ENCODE results near the gene BEND3. TPM values are rescaled to one million over a fixed set of nuclear protein-coding genes. Genes with fewer than 3 reads are reported as not detected.

Gene BEND3
- total RNA-seq, 1 donor from 2014 or later, result 23.6 TPM

DNA sequence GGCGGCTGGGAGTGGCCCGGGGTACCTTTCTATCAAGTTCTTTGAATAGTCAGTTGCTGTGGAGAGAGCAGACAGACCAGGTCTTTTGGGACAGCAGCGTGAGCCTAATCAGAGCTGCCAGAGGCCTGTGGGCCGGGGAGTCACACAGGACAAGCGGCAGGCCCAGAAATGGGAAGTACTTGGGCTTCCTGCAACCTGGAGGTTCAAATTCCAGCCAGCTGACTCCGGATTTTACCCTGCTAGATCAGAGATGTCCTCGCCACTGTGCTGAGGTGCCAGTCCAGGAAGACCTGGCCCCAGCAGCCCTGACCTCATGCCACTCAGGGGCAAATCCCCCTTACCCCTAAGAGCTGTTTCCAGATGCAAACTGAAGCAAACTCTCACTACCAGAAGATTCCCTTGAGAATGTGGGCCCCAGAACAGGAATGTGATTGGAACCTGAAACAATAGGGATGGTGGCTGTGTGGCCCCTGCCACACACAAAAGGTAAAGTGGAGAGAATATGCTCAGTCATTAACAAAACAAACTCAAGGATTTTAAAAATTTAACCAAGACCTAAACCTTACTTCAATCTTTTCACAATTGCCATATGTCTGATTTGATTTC is 9.7 kb downstream of the BEND3 start:
- no peak for DNase-seq (ENCODE audit: low spot score, unreplicated experiment)
- TF ChIP-seq, protein P1, sequence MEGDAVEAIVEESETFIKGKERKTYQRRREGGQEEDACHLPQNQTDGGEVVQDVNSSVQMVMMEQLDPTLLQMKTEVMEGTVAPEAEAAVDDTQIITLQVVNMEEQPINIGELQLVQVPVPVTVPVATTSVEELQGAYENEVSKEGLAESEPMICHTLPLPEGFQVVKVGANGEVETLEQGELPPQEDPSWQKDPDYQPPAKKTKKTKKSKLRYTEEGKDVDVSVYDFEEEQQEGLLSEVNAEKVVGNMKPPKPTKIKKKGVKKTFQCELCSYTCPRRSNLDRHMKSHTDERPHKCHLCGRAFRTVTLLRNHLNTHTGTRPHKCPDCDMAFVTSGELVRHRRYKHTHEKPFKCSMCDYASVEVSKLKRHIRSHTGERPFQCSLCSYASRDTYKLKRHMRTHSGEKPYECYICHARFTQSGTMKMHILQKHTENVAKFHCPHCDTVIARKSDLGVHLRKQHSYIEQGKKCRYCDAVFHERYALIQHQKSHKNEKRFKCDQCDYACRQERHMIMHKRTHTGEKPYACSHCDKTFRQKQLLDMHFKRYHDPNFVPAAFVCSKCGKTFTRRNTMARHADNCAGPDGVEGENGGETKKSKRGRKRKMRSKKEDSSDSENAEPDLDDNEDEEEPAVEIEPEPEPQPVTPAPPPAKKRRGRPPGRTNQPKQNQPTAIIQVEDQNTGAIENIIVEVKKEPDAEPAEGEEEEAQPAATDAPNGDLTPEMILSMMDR (IDR thresholded peaks at IDR 0.05; ENCODE audit: unreplicated experiment), result no peak
- H3K27me3 Mint-ChIP-seq, result no peaks in the 10 kb centered on the region
- peak overlapping the region; percentile 41 for H3K27ac Mint-ChIP-seq
- H3K9me3 Mint-ChIP-seq (ENCODE audit: low read depth), result no peaks in the 10 kb centered on the region
- no peak overlapping the region for H3K4me3 Mint-ChIP-seq (ENCODE audit: low read depth)
- peaks cover 4% of the 10 kb centered on the region for H3K36me3 Mint-ChIP-seq (ENCODE audit: insufficient read depth)
- H3K4me1 Mint-ChIP-seq (ENCODE audit: low read depth), result peaks cover 23% of the 10 kb centered on the region

DNA sequence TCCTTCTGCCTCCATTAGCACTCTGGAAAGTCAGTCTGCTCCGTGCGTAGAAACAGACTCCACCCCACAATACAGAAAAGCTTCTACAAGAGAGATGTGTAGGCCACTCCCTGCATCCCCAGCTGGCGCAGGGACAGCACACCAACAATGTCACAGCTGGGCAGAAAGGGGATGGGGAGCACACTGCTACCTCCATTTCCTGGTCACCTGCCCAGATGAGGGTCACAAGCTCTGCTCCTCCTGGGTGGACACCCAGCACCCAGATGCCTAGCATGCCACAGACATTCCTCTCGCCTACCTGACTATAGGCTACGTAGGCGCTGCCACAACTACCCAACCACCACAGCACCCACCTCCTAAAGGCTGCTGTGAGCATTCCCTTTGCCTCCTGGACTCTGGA is 12.2 kb downstream of the BEND3 start:
- Mint-ChIP-seq H3K4me3 (ENCODE audit: low read depth) (no peak overlapping the region), H3K36me3 (ENCODE audit: insufficient read depth) (peaks cover 3% of the 10 kb centered on the region), H3K27me3 (no peaks in the 10 kb centered on the region), H3K27ac (no peak overlapping the region), H3K9me3 (ENCODE audit: low read depth) (no peaks in the 10 kb centered on the region), H3K4me1 (ENCODE audit: low read depth) (peaks cover 21% of the 10 kb centered on the region)
- TF ChIP-seq, protein P1 (IDR thresholded peaks at IDR 0.05; ENCODE audit: unreplicated experiment), result no peak
- DNase-seq (ENCODE audit: low spot score, unreplicated experiment), result no peak

DNA sequence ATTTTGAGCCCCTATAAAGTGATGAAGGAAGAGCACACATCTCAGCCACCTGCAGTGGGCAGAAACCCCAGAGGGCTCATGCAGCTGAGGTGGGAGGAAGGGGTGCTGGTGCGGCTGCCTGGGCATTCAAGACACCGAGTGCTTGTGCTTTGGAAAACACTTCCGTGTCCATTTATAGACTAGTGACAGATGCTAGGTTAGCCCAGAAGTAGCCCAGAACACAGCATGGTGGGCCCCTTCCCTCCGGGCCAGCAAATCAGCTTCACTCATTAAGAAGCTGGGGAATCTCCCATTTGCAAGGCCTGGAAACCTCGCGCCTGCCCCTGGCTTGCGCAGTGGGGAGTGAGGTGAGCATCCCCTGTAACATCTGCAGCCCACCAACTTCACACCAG is 12.9 kb downstream of the BEND3 start:
- H3K36me3 Mint-ChIP-seq (ENCODE audit: insufficient read depth), result peaks cover 6% of the 10 kb centered on the region
- DNase-seq (ENCODE audit: low spot score, unreplicated experiment), result no peak
- TF ChIP-seq, protein P1 (IDR thresholded peaks at IDR 0.05; ENCODE audit: unreplicated experiment), result no peak
- no peak overlapping the region for H3K27ac Mint-ChIP-seq
- no peaks in the 10 kb centered on the region for H3K9me3 Mint-ChIP-seq (ENCODE audit: low read depth)
- H3K4me1 Mint-ChIP-seq (ENCODE audit: low read depth), result peaks cover 20% of the 10 kb centered on the region
- H3K27me3 Mint-ChIP-seq, result no peaks in the 10 kb centered on the region
- no peak overlapping the region for H3K4me3 Mint-ChIP-seq (ENCODE audit: low read depth)

DNA sequence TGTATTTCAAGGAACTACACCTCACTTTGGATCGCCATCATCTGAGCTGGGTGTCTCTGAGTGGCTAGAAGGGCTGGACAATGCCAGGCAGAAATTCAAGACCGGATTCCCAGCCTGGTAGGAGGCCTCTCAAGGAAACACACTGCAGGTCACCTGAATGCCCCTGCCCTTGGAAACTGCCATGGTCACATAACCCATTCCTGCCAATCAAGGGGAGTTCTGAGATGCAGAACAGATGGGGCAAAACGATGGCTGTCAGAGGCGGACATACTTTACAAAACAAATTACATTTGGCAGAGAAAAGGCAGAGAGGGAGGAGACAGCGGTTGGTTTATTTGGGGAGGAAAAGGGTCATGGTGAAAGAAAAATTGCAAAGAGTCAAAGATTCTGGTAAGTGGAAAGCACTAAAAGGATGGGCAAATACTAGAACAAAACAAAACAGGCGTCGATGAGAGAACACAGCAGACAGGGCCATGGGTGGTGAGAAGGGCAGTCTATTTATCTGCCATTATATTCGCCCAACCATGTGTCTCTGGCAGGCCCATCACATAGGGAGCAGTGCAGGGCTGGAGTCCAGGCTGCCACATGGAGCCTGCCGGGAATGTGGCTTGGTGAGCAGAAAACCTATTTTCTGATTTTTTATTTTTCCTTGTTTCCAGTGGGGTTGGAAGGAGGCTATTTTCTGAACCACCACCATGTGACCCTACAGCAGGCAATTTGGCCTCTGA is 13.5 kb downstream of the BEND3 start:
- peak overlapping the region; percentile 18 for H3K27ac Mint-ChIP-seq
- no peaks in the 10 kb centered on the region for H3K27me3 Mint-ChIP-seq
- TF ChIP-seq, protein P1 (IDR thresholded peaks at IDR 0.05; ENCODE audit: unreplicated experiment), result no peak
- no peaks in the 10 kb centered on the region for H3K9me3 Mint-ChIP-seq (ENCODE audit: low read depth)
- peaks cover 6% of the 10 kb centered on the region for H3K36me3 Mint-ChIP-seq (ENCODE audit: insufficient read depth)
- H3K4me3 Mint-ChIP-seq (ENCODE audit: low read depth), result no peak overlapping the region
- H3K4me1 Mint-ChIP-seq (ENCODE audit: low read depth), result peaks cover 20% of the 10 kb centered on the region
- DNase-seq (ENCODE audit: low spot score, unreplicated experiment), result no peak

DNA sequence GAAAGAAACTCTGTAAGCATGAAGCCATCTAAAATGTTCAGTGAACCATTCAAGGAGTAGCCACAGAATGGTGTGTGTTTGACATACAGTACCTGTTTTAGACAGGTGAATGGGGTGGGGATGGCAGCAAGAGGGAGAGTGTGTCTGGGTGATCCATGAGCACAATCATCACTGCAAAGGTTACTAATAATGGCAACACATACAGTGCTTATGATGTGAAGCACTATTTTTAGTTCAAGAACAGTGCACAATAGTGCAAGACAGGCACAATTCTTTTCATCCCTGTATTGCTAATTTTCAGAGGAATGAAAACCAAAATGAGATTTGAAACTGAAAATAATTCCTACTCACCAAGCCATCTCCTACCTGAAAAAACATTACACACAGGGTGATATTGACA is 14.1 kb downstream of the BEND3 start:
- Mint-ChIP-seq H3K4me3 (ENCODE audit: low read depth) (no peak overlapping the region), H3K27me3 (no peaks in the 10 kb centered on the region), H3K27ac (no peak overlapping the region), H3K4me1 (ENCODE audit: low read depth) (peaks cover 18% of the 10 kb centered on the region), H3K9me3 (ENCODE audit: low read depth) (no peaks in the 10 kb centered on the region), H3K36me3 (ENCODE audit: insufficient read depth) (peaks cover 6% of the 10 kb centered on the region)
- DNase-seq (ENCODE audit: low spot score, unreplicated experiment), result no peak
- TF ChIP-seq, protein P1 (IDR thresholded peaks at IDR 0.05; ENCODE audit: unreplicated experiment), result no peak

Data from progenitor cell of endocrine pancreas (in vitro differentiated cells).